HG02571 (cell line): ENCODE data around the gene AP3M1.
"Not testable (repeated sequence)": the region's sequence is repeated elsewhere in the genome, so short reads cannot be mapped to it uniquely, and the experiment has no call there.

Source experiments
- ATAC-seq: cut with Tn5 transposase; IDR thresholded peaks from one replicate; pipeline ENCODE4 v1.9.1; 2021; ENCODE audit warnings: mild to moderate bottlenecking, moderate library complexity; ENCODE audit not compliant: unreplicated experiment

The AP3M1 gene

DNA sequence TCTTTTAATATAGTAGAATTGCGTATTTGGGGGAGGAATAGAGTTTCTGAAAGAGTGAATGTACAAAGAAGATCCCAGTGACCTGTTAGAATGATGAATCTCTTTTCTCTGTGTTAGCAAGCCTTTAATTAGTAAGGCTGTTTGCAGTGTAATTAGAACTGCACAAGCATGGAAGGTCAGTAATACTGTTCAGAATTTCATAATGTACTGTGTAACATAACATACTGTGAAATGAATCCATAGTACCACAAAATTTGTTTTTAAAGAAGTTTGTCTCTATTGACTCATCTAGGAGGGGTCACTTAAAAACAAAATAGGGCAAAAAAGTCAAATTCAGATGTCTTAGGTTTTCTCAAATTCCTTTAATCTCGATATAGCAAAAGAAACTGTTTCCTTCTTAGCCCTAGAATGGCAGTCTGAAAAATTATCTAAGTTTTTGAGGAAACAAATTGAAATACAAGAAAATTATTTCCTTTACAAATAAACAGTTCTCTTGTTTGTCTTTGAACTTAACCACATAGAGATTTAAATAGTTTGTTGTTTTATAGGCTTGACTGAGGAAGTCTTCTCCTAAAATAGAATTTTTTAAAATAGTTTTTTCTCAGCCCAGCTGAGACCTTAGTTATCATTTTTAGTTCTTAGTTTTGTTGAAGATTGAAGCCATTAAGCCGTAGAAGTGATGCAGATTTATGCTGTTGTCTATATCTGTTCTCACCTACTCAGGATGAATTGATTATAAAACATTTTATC is 12.9 kb upstream of the AP3M1 start:
- ATAC-seq, result no peak

DNA sequence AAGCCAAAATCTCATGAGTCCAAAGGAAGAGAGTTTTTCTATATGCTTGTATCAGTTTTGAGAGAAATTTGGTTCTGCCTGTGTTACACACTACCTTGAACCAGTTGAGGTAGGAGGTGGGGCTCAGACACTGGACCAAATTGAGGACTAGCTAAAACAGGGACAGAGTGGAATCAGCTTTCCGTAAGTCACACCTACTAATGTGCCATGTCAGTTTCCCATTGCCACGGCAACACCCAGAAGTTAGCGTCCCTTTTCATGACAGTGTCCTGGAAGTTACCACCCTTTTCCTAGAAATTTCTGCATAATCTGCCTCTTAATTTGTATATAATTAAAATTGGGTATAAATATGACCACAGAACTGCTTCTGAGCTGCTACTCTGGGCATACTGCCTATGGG is 9.4 kb upstream of the AP3M1 start:
- no peak for ATAC-seq

DNA sequence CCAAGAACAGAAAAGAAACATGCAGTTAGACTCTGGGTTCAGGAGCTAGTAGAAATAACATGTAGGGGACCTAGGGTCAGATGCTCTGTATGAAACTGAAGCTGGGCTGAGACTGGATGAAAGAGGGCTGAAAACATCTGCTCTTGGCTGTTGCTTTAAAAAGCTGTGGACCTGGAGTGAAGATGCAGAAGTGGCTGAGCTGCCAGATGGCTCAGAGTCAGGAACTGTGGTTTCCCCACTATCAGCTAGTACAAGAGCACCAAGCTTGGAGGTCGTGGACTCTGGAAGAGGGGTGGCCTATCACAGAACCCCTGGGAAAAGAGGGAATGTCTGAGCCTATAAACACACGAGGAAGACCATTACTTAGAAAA is 6.3 kb upstream of the AP3M1 start:
- no peak for ATAC-seq

DNA sequence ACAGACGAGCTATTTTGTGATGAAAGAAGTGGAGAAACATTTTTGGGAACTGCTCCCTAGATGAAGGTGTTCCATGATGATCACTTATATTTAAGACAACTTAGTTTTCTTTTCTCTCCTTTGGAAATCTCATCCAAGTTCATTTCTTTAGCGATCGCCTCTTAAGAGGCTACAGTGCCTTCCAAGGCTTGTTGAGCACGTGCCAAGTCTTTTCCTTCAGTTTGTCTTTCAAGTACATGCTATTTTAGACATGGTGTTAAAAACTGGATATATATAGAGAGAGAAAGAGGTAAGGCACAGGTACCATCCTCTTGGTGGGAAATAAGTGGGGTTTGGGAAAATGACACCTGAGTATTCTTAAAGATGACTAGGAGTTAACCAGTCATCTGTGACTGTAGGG is 3.0 kb upstream of the AP3M1 start:
- no peak for ATAC-seq

- ATAC-seq, result no peak
Observed at GRCh38 chr10:74153123-74153522, 2.5 kb upstream of the AP3M1 start.

DNA sequence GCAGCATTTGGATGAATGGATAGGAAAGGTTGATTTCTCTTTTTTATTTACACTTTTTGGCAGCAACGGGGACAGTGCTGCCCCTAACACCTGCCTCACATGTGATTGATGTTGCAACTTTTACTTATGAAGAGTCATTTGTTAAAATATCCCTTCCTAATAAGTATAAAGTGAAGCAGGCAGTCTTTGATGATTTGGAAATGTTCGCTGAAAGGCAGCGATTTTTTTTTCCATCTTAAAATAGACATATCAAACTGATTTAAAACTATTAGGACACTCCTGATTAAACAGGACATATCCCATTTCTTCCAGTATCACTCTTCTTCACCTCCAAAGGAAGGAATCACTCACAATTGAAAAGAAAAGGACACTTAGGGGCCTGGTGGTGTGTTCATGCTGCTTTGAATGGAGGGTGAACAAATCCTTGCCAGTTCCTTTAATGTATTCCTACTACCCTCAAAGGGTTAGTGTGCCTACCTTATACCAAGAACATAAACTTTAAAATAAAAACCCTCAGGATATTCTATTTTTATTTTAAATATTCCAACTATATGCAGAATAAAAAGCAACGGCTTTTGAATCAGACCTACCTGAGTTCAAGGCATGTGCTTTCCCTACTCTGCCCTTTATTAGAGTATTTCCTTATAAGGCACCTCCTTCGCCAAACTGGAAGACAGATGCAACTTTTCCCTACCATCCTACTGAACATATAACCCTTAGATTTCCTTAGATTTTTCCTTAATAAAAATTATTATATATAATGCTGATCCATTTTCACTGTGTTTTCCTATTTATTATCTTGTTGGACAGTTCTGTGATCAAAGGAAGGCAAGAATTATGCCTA is 1.5 kb upstream of the AP3M1 start:
- no peak for ATAC-seq

- ATAC-seq, result peak; percentile 87
Observed at GRCh38 chr10:74150990-74151878, 606 bp upstream of the AP3M1 start, which contains the start of gene ADK. Gene ADK (plus strand): TSS chr10:74151221. CDS start chr10:74151279, 58 bp downstream.

GRCh38 chr10:74146980-74147379 is 3.6 kb downstream of the AP3M1 start:
- ATAC-seq, result not testable (repeated sequence)

DNA sequence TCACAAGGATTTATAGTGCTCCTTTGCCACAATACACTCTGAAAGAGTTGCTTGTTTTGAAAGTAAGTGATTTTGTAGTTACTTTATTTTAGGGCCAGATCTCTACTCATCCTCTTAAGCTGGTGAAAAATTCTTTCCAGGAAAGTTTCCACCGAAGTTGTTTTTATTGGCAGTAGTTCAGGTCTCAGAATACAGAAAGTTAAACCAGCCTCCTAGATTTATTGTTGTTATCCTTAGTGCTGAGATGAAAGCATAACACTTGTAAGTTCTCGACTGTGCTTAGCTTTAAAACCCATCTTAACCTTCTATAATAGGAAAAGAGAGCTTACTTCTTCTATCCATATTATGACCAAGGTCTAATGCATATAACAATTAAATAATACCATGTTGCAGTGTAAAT is 5.5 kb downstream of the AP3M1 start:
- ATAC-seq, result no peak

GRCh38 chr10:74140553-74140952 is 10.1 kb downstream of the AP3M1 start:
- ATAC-seq, result no peak

DNA sequence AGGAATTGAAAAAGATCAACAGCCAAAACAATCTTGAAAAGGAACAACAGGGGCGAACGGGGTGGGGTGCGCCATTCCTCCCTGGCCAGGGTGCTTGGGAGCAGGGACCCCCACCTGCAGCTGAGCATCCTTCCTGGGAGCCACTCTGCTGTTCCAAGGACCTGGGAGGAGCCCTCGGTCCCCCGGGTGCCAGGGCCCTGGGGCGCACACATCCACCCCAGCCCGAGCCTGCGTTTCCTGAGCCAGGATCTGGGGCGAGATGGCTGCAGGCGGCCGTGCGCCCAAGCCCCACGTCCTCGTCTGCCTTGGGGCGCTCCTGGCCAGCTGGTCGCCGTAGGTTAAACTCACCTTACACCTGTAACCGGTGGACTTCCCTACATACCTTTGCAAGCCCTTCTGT is 10.6 kb downstream of the AP3M1 start:
- no peak for ATAC-seq

- not testable (repeated sequence) for ATAC-seq
Observed at GRCh38 chr10:74138596-74138995, 12.0 kb downstream of the AP3M1 start.

- ATAC-seq, result no peak
Observed at GRCh38 chr10:74137992-74138391, 12.6 kb downstream of the AP3M1 start.

DNA sequence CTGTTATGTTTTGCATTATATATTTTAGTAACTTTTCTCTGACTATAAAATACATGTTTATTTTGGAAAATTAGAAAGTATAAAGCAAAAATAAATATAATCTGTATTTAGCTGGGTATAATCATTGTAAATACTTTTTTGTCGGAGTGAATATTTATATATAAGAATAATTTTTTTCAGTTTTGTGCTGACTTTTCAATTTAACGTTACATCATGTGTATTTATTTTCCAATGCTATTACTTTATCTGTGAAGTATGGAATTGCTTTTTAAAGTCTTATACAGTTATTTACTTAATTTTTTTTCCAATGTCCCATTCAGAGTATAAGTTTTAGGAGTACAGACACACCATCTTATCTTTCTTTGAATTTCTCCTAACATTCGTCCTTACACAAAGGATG is 15.2 kb downstream of the AP3M1 start:
- no peak for ATAC-seq

DNA sequence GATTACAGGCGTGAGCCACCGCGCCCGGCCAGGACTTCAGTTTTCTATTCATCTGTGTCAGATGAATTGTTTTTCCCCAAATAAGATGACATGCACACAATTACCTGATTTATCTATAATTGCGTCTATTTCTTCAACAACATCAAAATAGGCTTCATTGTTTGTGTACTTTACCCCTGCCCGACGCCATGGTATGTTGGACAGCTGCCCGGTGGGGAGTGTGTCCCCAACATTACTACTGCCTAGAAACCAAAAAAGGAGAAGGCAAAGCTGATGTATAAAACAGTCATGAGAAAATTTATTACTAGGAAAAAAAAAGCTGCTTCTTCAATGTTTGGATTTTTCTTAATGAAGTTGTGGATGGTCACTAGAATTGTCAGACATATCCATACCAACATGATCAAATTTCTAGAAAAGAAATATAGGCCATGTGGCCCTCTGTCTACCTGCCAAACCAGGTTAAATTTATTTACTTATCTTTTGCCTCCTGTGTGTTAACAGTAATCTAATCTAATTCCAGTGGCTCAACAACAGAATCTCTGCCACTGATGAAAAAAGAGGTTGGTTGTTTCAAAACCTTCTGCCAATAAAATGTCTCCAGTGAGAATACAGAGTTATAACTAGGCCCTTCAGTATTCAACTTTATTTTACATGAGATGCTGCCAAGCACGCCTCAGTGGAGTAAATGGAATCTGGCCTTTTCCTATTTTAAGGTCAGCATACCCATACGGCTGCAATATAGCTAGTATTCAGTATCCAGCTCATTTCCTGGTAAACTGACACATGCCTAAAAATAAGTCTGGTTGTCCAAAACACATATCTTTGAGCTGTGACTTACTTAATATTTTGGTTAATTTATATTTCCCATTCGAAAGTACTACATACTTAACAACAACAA is 16.5 kb downstream of the AP3M1 start:
- no peak for ATAC-seq

- ATAC-seq, result no peak
Observed at GRCh38 chr10:74123081-74123480, 27.5 kb downstream of the AP3M1 start.

- no peak for ATAC-seq
Observed at GRCh38 chr10:74122060-74122459, 28.6 kb downstream of the AP3M1 start.

DNA sequence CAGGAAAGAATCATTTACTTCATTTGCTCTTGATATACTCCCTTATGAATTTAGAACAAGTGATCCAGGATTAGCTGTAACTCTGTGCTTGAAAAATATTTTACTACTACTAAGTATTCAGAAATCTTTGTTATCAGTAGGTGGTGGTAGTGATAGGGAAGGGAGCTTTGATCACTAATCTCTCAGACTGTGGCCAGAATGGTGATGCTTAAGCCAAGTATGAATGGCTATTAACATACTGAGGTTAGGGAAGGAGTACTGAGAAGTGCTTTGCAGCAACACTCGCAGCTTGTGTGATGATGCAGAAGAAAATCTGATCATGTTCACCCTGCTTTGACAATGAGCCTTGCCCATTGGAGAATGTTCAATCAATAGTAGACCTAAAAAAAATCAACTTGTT is 29.3 kb downstream of the AP3M1 start:
- no peak for ATAC-seq

GRCh38 chr10:74120911-74121310 is 29.7 kb downstream of the AP3M1 start:
- ATAC-seq, result no peak

GRCh38 chr10:74118804-74119203 is 31.8 kb downstream of the AP3M1 start:
- no peak for ATAC-seq
